NCI-H1092 treated with DMSO at 0.1 percent for 48 hours (cell line): Measurements from ENCODE around the gene RIMS1.

Experiments
- DNase-seq: peaks from one replicate; lab custom pipeline; 2025; lab: John Stamatoyannopoulos, UW

Gene RIMS1

GRCh38 chr6:72111611-72112010 is 225.3 kb downstream of the RIMS1 start:
- no peak for DNase-seq

GRCh38 chr6:72130327-72130726 is 244.0 kb downstream of the RIMS1 start:
- no peak for DNase-seq

GRCh38 chr6:72132427-72132826 is 246.1 kb downstream of the RIMS1 start:
- DNase-seq: no peak

- DNase-seq: no peak
Observed at GRCh38 chr6:72132851-72133250, 246.5 kb downstream of the RIMS1 start.

- DNase-seq: no peak
Observed at GRCh38 chr6:72133324-72133723, 247.0 kb downstream of the RIMS1 start.

- DNase-seq: no peak
Observed at GRCh38 chr6:72140795-72141194, 254.4 kb downstream of the RIMS1 start.

- no peak for DNase-seq
Observed at GRCh38 chr6:72149715-72150114, 263.4 kb downstream of the RIMS1 start.

- DNase-seq: no peak
Observed at GRCh38 chr6:72151742-72152141, 265.4 kb downstream of the RIMS1 start.

- no peak for DNase-seq
Observed at GRCh38 chr6:72175916-72176315, 289.6 kb downstream of the RIMS1 start.

- peak; percentile 24 for DNase-seq
Observed at GRCh38 chr6:72182337-72183246, 296.2 kb downstream of the RIMS1 start.

GRCh38 chr6:72203983-72204382 is 317.6 kb downstream of the RIMS1 start:
- DNase-seq: no peak

GRCh38 chr6:72205500-72205899 is 319.1 kb downstream of the RIMS1 start:
- DNase-seq: no peak

- DNase-seq: no peak
Observed at GRCh38 chr6:72206606-72207005, 320.3 kb downstream of the RIMS1 start.

- DNase-seq: no peak
Observed at GRCh38 chr6:72212686-72213085, 326.3 kb downstream of the RIMS1 start.

- no peak for DNase-seq
Observed at GRCh38 chr6:72213654-72214053, 327.3 kb downstream of the RIMS1 start.

- no peak for DNase-seq
Observed at GRCh38 chr6:72216222-72217068, 330.1 kb downstream of the RIMS1 start.

- no peak for DNase-seq
Observed at GRCh38 chr6:72217626-72218025, 331.3 kb downstream of the RIMS1 start.

- no peak for DNase-seq
Observed at GRCh38 chr6:72218125-72218524, 331.8 kb downstream of the RIMS1 start.

GRCh38 chr6:72219536-72219935 is 333.2 kb downstream of the RIMS1 start:
- no peak for DNase-seq

GRCh38 chr6:72238021-72238420 is 351.7 kb downstream of the RIMS1 start:
- DNase-seq: no peak

GRCh38 chr6:72238900-72239299 is 352.6 kb downstream of the RIMS1 start:
- no peak for DNase-seq

- DNase-seq: no peak
Observed at GRCh38 chr6:72245565-72245964, 359.2 kb downstream of the RIMS1 start.

GRCh38 chr6:72246926-72247325 is 360.6 kb downstream of the RIMS1 start:
- DNase-seq: no peak
